HG03520 (cell line): ENCODE measurements around the gene ATP9B.
"Not testable (repeated sequence)": the region's sequence is repeated elsewhere in the genome, so short reads cannot be mapped to it uniquely, and the experiment has no call there.

Source experiments
- ATAC-seq: cut with Tn5 transposase; IDR thresholded peaks from one replicate; pipeline ENCODE4 v1.9.1; 2021; ENCODE audit warnings: mild to moderate bottlenecking, moderate library complexity; ENCODE audit not compliant: unreplicated experiment

ATP9B gene

DNA sequence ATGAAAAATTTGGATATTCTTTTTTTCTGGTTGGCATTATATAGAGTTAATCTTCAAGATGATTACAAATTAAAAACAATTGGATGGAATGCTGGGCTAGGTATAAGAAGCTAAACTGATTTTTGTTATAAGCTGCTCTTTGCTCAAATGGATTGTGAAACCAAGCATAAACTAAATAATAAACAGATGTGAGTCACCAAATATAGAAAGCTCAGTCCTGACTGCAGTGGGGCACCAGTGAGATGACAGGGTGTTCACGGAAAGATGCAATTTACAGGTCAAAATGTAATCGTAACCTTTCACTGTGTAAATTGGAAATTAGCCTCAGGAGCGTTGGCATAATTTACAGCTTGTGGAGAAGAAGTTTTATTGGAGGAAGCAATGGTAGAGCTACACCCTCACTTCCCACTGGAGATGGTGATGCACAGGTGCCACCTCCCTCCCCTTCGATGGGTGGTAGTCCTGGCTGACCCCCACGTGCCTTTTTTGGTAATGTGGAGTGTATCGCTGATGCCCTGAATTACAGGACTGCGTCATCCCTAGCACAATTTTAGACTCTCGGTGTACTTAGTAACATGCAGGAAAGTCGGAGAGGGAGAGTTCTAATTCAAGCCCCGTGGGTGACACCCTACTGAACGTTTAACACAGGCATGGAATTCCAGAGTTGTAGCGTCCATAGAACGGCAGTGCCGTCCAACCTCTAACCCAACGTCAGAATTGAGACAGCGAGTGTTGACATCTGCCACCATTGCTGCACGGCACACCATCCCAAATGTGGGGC is 252.6 kb downstream of the ATP9B start:
- ATAC-seq: no peak

DNA sequence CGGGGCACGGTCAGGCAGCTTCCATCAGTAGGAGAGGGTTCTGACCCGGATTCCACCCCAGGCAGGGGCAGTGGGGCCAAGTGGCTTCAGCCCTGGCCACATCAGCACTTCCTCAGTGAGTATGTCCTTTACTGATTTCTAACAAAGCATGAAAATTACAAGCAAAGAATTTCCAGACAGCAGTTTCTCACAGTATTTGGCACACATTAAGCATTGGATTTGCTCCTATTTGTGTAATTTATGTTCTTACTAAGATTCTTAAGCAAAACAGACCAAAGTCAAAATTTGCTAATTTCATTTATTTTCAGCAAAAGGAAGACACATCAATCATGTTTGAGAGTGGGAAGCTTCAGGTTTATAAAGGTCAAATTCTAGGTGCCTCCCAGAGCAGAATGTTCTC is 253.2 kb downstream of the ATP9B start:
- no peak for ATAC-seq

DNA sequence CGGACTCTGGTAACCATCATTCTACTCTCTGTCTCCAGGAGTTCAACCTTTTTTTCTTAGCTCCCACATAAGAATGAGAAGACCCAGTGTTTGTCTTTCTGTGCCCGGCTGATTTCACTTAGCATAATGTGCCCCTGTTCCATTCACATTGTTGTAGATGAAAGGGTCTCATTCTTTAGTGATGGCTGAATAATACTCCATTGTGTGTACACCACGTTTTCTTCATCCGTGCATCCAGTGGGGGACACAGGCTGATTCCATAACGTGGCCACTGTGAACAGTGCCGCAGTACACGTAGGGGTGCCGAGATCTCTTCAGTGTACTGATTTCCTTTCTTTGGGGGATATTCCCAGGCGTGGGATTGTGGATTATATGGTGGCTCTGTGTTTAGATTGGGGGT is 254.3 kb downstream of the ATP9B start:
- no peak for ATAC-seq

DNA sequence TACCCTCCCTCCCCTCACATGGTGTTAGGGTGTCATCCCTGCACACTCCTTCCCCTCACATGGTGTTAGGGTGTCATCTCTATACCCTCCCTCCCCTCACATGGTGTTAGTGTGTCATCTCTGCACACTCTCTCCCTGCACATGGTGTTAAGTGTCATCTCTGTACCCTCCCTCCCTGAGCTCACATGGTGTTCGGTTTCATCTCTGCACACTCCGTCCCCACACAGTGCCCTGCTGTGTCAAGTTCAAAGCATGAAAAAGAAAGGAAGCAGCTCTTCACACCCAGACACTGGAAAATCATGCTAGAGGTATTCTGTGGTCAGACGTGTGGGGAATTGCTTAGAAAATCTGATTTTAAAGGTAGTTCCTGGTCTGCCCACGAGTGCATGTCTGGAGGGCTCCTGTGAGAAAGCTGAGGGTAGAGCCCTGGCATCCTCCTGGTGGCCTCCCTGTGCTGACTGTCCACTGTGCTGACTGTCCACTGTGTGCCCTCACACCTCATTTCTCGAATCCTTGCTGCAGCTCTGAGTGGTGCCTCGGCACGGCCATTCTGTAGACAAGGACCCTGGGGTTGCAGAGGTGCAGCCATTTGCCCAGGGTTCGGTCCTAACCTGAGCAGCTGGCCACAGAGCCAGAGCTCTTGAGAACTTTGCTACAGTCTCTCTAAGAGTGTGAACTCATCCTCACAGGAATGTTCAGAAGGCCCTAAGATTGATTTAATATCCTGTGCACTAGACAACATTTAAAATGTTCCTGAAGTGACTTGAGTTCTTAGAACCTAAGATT is 257.4 kb downstream of the ATP9B start:
- no peak for ATAC-seq

DNA sequence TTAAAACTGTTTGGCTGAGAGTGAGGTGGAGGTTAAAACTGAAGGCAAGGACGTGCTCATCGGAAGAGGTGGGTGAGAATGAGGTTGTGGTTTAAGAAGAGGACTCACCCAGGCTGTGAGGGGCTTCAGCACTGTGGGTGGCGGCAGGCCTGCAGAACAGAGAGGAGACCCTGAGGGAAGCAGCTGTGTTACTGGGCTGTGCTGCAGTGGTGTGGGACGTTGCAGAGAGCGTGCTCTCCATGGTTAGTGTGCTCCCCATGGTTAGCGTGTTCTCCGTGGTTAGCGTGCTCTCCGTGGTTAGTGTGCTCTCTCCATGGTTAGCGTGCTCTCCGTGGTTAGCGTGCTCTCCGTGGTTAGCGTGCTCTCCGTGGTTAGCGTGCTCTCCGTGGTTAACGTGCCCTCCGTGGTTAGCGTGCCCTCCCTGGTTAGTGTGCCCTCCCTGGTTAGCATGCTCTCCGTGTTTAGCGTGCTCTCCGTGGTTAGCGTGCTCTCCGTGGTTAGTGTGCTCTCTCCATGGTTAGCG is 258.1 kb downstream of the ATP9B start:
- no peak for ATAC-seq

DNA sequence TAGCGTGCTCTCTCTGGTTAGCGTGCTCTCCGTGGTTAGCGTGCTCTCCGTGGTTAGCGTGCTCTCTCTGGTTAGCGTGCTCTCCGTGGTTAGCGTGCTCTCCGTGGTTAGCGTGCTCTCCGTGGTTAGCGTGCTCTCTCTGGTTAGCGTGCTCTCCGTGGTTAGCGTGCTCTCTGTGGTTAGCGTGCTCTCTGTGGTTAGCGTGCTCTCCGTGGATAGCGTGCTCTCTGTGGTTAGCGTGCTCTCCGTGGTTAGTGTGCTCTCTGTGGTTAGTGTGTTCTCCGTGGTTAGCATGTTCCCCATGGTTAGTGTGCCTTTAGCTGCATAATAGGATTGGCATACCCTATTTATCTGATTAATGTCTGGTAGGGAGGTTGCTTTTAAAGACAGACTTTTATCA is 258.7 kb downstream of the ATP9B start:
- not testable (repeated sequence) for ATAC-seq

DNA sequence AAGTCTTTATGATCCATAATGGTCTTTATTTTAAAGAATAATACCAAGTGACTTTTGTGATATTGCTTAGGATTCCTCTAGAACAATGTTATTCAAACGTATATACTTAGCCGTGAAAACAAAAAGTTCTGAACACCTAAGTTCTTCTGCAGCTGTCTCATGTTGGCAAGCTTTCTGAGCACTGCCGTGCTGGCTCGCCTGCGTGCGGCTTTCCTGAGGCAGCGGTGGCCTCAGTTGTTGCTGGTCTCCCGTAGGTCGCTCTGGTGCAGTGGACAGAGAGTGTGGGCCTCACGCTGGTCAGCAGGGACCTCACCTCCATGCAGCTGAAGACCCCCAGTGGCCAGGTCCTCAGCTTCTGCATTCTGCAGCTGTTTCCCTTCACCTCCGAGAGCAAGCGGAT is 259.7 kb downstream of the ATP9B start:
- no peak for ATAC-seq

DNA sequence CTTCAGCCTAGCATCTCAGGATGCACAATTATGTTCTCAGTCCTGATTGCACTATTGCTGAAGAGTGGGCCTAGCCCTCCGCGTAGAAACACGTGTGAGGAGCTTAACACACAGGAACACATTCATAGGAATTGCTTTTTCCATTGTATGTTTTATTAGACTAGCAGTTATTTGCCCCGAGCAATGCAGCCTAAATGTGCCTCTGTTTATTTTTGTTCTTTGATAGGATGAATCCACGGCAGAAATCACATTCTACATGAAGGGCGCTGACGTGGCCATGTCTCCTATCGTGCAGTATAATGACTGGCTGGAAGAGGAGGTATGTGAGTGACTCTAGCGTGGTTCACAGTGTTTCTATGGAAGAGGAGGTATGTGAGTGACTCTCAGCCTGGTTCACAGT is 260.6 kb downstream of the ATP9B start:
- ATAC-seq: no peak

DNA sequence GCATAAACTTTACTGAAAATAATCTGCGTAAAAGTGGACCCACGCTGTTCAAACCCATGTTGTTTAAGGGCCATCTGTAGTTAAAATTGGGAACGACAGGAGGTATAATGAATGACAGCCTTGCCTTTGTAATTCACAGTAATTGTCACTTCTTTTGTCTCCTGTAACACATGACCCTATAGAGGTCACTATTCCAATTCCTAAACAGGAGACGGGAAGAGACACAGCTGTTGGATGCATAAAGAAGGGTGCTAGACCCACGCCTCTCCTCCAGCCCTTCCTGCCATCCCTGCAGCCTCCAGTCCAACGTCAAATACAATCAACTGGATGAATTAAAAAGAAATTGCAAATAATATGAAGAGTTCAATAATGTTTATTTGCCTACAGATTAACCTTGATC is 263.5 kb downstream of the ATP9B start:
- no peak for ATAC-seq

DNA sequence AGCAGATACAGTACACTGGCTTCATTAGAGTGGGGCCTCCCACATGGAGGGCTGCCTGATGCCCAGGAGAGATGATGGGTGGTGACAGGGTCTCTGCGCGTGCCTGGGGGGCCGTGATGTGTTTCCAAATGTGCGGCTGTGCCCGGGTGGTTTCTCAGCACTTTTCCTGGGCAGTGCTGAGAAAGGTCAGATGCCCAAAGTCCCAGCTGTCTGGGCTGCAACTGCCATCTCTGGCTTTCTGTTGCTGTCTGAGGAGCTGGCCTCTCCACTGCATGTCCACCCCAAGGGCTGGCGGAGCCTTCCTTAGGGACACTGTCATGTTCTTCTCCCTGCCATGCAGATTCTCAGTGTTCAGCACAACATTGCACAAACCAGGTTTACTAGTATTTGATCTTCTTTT is 263.9 kb downstream of the ATP9B start:
- no peak for ATAC-seq

DNA sequence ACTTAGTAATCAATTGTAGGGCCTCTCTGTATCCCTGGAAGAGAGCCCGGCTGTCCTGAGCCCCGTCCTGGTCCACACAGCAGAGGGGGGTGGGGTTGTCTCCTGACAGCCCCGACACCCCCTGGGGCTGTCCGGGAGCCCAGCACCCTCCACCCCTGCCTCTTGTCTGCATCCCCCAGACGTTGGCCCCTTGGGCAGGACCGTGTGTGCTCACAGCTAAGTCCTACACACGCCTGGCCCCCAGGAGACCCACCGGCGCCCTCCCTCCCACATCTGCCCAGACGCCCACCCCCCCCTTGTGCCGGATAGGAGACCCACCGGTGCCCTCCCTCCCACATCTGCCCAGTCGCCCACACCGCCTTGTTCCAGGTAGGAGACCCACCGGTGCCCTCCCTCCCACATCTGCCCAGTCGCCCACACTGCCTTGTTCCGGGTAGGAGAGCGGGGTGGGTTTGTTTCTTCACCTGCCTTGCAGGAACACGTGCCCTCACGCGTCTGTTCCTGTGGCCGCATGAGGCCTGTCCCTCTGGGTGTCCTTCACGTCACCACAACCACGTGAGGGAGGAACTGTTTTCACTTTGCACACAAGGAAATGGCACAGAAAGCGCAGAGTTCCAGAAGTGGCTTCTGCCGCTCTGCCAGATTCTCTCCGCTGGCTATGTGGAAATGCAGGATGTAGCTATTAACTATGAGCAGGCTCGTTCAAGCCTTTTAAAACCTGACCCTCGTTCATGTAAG is 265.5 kb downstream of the ATP9B start:
- ATAC-seq: no peak

DNA sequence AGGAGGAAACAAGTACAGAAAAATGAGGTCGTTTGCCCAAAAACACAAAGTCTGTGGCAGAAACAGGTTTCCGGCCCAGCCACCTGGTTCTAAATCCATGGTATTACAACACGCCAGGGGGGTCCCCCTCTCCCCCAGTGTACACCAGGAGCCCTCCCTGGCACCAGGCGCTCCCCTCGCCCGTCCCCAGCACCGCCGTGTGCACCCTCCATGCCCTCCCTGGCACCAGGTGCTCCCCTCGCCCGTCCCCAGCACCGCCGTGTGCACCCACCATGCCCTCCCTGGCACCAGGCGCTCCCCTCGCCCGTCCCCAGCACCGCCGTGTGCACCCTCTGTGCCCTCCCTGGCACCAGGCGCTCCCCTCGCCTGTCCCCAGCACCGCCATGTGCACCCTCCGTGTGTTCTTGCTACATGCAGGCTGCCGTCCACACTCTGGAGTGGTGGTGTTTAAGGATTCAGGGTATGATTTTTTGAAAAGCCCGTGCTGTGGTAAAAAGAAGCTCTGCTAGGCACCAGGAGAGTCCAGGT is 266.7 kb downstream of the ATP9B start:
- ATAC-seq: no peak

DNA sequence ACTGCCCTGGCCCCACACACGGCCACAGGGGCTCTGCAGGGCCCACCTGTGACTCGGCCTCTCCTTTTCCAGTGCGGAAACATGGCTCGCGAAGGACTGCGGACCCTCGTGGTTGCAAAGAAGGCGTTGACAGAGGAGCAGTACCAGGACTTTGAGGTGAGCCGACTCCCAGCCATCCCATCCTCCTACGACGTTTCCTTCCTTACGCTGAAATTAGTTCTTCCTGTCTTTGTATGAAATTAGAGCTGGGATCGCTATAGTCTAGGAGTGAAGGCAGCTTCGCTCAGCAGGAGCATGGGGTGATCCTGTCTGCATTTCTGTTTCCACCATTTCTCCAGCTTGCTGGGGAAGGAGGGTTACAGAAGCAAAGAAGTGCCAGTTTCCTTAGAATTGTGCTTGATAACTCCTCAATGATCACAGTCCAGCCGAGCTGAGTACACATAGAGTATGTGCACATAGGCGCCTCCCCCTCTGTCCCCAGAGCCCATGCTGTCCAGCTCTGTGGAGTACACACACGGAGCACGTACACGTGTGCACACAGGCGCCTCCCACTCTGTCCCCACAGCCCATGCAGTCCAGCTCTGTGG is 267.5 kb downstream of the ATP9B start:
- ATAC-seq: no peak

DNA sequence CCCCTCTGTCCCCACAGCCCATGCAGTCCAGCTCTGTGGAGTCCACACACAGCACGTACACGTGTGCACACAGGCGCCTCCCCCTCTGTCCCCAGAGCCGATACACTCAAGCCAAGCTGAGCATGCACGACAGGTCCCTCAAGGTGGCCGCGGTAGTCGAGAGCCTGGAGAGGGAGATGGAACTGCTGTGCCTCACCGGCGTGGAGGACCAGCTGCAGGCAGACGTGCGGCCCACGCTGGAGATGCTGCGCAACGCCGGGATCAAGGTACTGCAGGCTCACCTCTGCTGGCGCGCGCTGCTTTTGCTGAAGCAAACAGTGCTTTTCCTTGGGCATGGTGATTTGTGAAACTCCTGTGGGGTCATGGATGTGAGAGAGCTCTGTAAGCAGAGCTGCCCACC is 268.0 kb downstream of the ATP9B start:
- ATAC-seq: no peak

DNA sequence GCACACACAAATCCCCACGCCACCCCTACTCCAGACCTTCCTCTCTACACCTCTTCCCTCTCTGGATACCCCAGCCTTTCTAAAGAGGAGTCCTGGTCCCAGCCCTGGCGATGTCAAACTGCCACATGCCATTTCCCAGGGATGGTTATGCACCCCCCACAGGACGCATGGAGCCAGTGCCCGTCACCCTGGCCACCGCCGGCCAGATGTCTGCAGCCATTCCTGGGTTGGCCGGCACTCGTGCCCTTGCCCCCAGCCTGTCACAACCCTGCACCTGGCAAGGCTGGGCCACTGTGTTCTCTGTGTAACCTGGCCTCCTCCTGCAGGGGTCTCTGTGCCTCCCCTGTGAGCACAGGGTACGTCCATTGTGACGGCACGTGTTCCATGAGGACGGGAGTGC is 268.4 kb downstream of the ATP9B start:
- ATAC-seq: no peak

DNA sequence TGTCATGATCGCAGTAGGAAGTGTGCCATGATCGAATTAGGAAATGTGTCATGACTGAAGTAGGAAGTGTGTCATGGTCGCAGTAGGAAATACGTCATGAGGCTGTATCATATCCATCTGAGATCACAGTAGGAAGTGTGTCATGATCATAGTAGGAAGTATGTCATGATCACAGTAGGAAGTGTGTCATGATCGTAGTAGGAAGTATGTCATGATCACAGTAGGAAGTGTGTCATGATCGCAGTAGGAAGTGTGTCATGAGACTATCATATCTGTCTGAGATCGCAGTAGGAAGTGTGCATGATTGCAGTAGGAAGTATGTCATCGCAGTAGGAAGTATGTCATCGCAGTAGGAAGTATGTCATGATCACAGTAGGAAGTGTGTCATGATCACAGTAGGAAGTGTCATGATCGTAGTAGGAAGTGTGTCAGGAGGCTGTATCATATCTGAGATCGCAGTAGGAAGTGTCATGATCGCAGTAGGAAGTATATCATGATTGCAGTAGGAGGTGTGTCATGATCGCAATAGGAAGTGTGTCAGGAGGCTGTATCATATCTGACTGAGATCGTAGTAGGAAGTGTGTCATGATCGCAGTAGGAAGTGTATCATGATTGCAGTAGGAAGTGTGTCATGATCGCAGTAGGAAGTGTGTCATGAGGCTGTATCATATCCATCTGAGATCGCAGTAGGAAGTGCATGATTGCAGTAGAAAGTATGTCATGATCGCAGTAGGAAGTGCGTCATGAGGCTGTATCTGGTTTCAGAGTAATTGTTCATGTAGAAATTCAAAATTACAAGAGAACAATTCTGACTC is 270.1 kb downstream of the ATP9B start:
- no peak for ATAC-seq

DNA sequence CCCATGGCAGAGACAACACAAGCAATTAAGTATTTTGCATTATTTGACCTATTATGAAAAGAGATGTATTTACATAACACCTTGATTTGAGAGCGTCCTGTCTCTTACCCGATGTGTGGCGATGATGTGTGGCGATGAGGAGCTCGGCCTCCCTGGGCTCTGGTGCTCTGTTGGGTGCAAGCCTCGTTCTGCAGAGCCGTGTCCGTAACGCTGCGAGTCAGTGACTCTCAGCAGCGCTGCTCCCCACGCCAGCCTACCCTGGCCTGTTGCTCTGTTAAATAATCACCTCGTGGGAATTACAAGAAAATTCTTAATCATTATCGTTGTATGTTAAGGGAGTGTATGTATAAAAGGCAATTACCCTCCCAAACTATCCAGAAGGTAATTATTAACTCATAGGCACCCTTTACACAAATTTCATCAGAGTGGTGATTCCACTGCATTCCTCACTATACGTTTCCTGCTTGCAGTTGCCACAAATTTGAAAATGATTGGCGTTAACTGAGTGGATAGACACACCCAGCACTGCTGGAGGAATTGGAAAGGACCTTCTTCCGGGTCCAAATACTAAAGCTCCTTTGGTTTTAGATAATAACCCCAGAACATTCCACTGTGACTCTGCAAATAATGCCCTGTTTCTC is 274.5 kb downstream of the ATP9B start:
- no peak for ATAC-seq

DNA sequence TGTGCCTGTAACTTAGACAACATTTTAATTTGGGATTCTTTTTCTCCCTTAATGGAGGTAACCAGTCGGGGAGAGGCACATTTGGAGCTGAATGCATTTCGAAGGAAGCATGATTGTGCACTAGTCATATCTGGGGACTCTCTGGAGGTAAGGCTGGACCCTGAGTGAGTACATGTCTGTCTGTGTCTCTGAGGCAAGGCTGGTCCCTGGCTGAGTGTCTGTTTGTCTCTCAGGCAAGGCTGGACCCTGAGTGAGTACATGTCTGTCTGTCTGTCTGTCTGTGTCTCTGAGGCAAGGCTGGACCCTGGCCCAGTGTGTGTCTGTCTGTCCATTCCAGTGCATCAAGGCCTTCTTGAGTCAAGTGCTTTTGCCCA is 275.0 kb downstream of the ATP9B start:
- ATAC-seq: no peak

DNA sequence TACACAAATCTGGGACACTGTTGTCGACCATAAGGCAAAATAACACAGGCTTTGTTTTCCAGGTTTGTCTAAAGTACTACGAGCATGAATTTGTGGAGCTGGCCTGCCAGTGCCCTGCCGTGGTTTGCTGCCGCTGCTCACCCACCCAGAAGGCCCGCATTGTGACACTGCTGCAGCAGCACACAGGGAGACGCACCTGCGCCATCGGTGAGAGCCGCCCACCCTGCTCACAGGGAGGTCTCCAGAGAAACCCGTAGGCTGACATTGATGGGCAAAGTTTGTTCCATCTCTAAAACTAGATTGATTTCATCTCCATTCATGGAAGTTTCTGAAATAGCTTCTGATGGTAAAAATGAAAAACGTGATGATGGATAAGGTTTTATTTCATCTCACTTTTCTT is 276.2 kb downstream of the ATP9B start:
- ATAC-seq: no peak

DNA sequence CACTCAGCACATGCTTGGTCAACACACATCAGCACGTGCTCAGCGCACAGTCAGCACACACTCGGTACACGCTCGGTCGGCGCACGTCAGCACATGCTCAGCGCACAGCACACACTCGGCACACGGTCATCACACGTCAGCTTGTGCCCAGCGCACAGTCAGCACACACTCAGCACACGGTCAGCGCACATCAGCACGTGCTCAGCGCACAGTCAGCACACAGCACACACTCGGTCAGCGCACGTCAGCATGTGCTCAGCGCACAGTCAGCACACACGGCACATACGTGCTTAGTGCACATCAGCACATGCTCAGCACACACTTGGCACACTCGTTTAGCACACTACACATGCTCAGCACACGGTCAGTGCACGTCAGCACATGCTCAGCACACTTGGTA is 276.8 kb downstream of the ATP9B start:
- no peak for ATAC-seq
